Osteoblast (primary cell): ENCODE measurements around the gene RFTN1. TPM values are rescaled to one million over a fixed set of nuclear protein-coding genes. Genes with fewer than 3 reads are reported as not detected.

Experiments
- DNase-seq: peaks from one replicate; pipeline ENCODE4 v3.0.0; 2011; ENCODE audit warnings: low spot score, mixed read lengths; ENCODE audit not compliant: insufficient read length; ENCODE audit errors: missing footprints
- H2AFZ ChIP-seq: 2 replicates; pipeline ENCODE4 v1.6.0; 2011; ENCODE audit warnings: mild to moderate bottlenecking, low read length
- H3K27ac ChIP-seq: 2 replicates; pipeline ENCODE4 v1.5.1; 2011; ENCODE audit warnings: mild to moderate bottlenecking, low read depth, low read length, moderate library complexity
- H3K27me3 ChIP-seq: 2 replicates; pipeline ENCODE4 v1.6.0; 2012; ENCODE audit warnings: mild to moderate bottlenecking, control low read depth, inconsistent platforms, low read length, moderate library complexity; ENCODE audit not compliant: insufficient read depth
- H3K36me3 ChIP-seq: 2 replicates; pipeline ENCODE4 v1.5.1; 2011; ENCODE audit warnings: mild to moderate bottlenecking, low read length, control low read depth, moderate library complexity; ENCODE audit not compliant: insufficient read depth
- H3K4me1 ChIP-seq: 2 replicates; pipeline ENCODE4 v1.5.1; 2011; ENCODE audit warnings: mild to moderate bottlenecking, low read length, control low read depth, moderate library complexity; ENCODE audit not compliant: insufficient read depth
- H3K4me2 ChIP-seq: 2 replicates; pipeline ENCODE4 v1.6.0; 2011; ENCODE audit warnings: mild to moderate bottlenecking, low read length; ENCODE audit not compliant: insufficient read depth
- H3K4me3 ChIP-seq: fragments of 200-600 bp; sonication (generic); 3 replicates; pipeline ENCODE4 v1.5.1; 2012; ENCODE audit warnings: mild to moderate bottlenecking, low read length, inconsistent platforms; ENCODE audit not compliant: insufficient read depth
- H3K79me2 ChIP-seq: 2 replicates; pipeline ENCODE4 v1.6.0; 2012; ENCODE audit warnings: mild to moderate bottlenecking, low read length, control low read depth, inconsistent platforms; ENCODE audit not compliant: insufficient read depth
- H3K9me3 ChIP-seq: 2 replicates; pipeline ENCODE4 v1.5.1; 2011; ENCODE audit warnings: low read depth, low read length, control low read depth
- H4K20me1 ChIP-seq: 2 replicates; pipeline ENCODE4 v1.6.0; 2012; ENCODE audit warnings: mild to moderate bottlenecking, low read length, control low read depth; ENCODE audit not compliant: insufficient read depth
- CTCF ChIP-seq: IDR thresholded peaks from 2 replicates; pipeline ENCODE4 v1.5.1; 2011; ENCODE audit warnings: mild to moderate bottlenecking, low read depth, low read length, moderate library complexity; ENCODE audit errors: extremely low read depth
- total RNA-seq: library from RNA; depleted of rRNA; stranded (reverse); fragments of >200 nt; gene quantifications from 2 replicates; pipeline ENCODE4 v1.2.3, GENCODE V29; 2012

Gene RFTN1
- total RNA-seq, 1 donor: 99.2 TPM

GRCh38 chr3:16266714-16267113, 246.8 kb downstream of the RFTN1 start:
- Histone ChIP-seq H4K20me1 (no peaks in the 10 kb centered on the region), H3K27me3 (no peaks in the 10 kb centered on the region), H3K9me3 (no peaks in the 10 kb centered on the region), H3K4me1 (peaks cover 29% of the 10 kb centered on the region), H3K4me2 (no peak overlapping the region), H3K36me3 (peaks cover 16% of the 10 kb centered on the region), H2AFZ (no peak overlapping the region), H3K79me2 (peaks cover 64% of the 10 kb centered on the region), H3K4me3 (no peak overlapping the region), H3K27ac (no peak overlapping the region)
- DNase-seq: no peak
- no peak for TF ChIP-seq CTCF

Other genes with a start within 250 kb of the RFTN1 start
- 21.4 and 27.4 TPM in 2 replicates for gene DPH3, start 248.8 kb downstream of the RFTN1 start, total RNA-seq
- gene OXNAD1, start 248.5 kb downstream of the RFTN1 start, total RNA-seq: 11.2 and 11.9 TPM in 2 replicates
- not detected in 2 replicates for gene DAZL, start 91.7 kb upstream of the RFTN1 start, total RNA-seq